ENCODE data around the gene GIMAP4.

The GIMAP4 gene

GRCh38 chr7:150553163-150553562 lies 14.0 kb upstream of the GIMAP4 start:
- no peak overlapping the region for H3K4me3 ChIP-seq (ENCODE audit: low read length)
- no peak for TF ChIP-seq CTCF (IDR thresholded peaks at IDR 0.05; ENCODE audit: insufficient read depth, low read depth, low read length, missing control alignments)
- DNase-seq (ENCODE audit: low read depth): no peak

GRCh38 chr7:150556521-150557138 lies 10.6 kb upstream of the GIMAP4 start:
- TF ChIP-seq CTCF (IDR thresholded peaks at IDR 0.05; ENCODE audit: insufficient read depth, low read depth, low read length, missing control alignments): no peak
- H3K4me3 ChIP-seq (ENCODE audit: low read length): no peak overlapping the region
- no peak for DNase-seq (ENCODE audit: low read depth)

- no peak for TF ChIP-seq CTCF (IDR thresholded peaks at IDR 0.05; ENCODE audit: insufficient read depth, low read depth, low read length, missing control alignments)
Measured at GRCh38 chr7:150560486-150560885, 6.7 kb upstream of the GIMAP4 start.

GRCh38 chr7:150562919-150563318 lies 4.3 kb upstream of the GIMAP4 start:
- no peak for DNase-seq (ENCODE audit: low read depth)
- TF ChIP-seq CTCF (IDR thresholded peaks at IDR 0.05; ENCODE audit: insufficient read depth, low read depth, low read length, missing control alignments): no peak
- H3K4me3 ChIP-seq (ENCODE audit: low read length): no peak overlapping the region

More at GRCh38 chr7:150560486-150560885, 6.7 kb upstream of the GIMAP4 start:
- DNase-seq (ENCODE audit: low read depth): no peak
- H3K4me3 ChIP-seq (ENCODE audit: low read length): no peak overlapping the region

- TF ChIP-seq CTCF (IDR thresholded peaks at IDR 0.05; ENCODE audit: insufficient read depth, low read depth, low read length, missing control alignments): no peak
- H3K4me3 ChIP-seq (ENCODE audit: low read length): no peak overlapping the region
- no peak for DNase-seq (ENCODE audit: low read depth)
Measured at GRCh38 chr7:150564006-150564405, 3.2 kb upstream of the GIMAP4 start.

GRCh38 chr7:150564566-150564965 lies 2.6 kb upstream of the GIMAP4 start:
- DNase-seq (ENCODE audit: low read depth): no peak
- H3K4me3 ChIP-seq (ENCODE audit: low read length): no peak overlapping the region
- TF ChIP-seq CTCF (IDR thresholded peaks at IDR 0.05; ENCODE audit: insufficient read depth, low read depth, low read length, missing control alignments): no peak

- no peak for TF ChIP-seq CTCF (IDR thresholded peaks at IDR 0.05; ENCODE audit: insufficient read depth, low read depth, low read length, missing control alignments)
- DNase-seq (ENCODE audit: low read depth): no peak
- H3K4me3 ChIP-seq (ENCODE audit: low read length): no peak overlapping the region
Measured at GRCh38 chr7:150565239-150565638, 2.0 kb upstream of the GIMAP4 start.

Measured in epithelial cell of esophagus (primary cell).